Sigmoid colon (tissue), 4 donors: ENCODE measurements around the gene ERFL.

Source experiments
- POLR2AphosphoS5 ChIP-seq, 4 donors: sonication (generic); formaldehyde crosslinking; IDR thresholded peaks; one replicate each; pipeline ENCODE4 v1.6.1; 2017; ENCODE audit warnings: antibody characterized with exemption in 4 of 4
- TF ChIP-seq, protein P1 (sequence below), 4 experiments: fragments of 450-650 bp in 3 of 4; fragments of 200-600 bp in 1 of 4; IDR thresholded peaks; one replicate each; pipeline ENCODE4 v1.5.1; 2016 to 2019; ENCODE audit warnings: antibody characterized with exemption in 4 of 4, mild to moderate bottlenecking in 3 of 4, moderate library complexity in 2 of 4

DNA sequence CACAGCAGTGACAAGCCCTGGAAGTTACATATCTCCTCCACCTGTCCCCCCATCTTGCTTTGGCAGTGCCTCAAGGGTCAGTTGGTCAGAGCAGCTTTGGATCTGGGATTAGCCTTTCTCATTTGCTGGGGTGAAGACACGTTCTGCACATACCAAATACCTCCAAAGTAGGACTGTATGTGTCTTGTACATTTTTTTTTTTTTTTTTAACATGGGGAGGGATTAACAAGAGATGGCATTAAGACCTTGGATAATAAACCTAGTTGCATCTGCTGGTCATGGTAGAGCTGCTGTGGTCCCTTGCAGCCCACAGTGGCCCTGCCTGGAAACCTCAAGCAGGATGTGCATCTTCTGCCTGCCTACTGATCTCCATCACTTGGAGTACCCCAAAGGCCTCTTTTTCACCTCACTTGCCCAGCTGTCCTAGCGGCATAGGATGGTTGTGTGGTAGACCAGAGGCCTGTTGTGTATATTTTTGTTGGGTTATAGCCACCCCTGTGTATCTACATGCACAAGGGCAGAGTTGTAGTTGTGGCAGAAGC lies 65.7 kb downstream of the ERFL start:
- TF ChIP-seq POLR2AphosphoS5 (IDR thresholded peaks at IDR 0.05): no peak
- TF ChIP-seq, protein P1, sequence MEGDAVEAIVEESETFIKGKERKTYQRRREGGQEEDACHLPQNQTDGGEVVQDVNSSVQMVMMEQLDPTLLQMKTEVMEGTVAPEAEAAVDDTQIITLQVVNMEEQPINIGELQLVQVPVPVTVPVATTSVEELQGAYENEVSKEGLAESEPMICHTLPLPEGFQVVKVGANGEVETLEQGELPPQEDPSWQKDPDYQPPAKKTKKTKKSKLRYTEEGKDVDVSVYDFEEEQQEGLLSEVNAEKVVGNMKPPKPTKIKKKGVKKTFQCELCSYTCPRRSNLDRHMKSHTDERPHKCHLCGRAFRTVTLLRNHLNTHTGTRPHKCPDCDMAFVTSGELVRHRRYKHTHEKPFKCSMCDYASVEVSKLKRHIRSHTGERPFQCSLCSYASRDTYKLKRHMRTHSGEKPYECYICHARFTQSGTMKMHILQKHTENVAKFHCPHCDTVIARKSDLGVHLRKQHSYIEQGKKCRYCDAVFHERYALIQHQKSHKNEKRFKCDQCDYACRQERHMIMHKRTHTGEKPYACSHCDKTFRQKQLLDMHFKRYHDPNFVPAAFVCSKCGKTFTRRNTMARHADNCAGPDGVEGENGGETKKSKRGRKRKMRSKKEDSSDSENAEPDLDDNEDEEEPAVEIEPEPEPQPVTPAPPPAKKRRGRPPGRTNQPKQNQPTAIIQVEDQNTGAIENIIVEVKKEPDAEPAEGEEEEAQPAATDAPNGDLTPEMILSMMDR (IDR thresholded peaks at IDR 0.05): no peak
